ENCODE results near the gene RAMP1. TPM values are rescaled to one million over a fixed set of nuclear protein-coding genes. Genes with fewer than 3 reads are reported as not detected.

The RAMP1 gene
- polyA plus RNA-seq, 1 donor from 2014 or later = 25.5 TPM

DNA sequence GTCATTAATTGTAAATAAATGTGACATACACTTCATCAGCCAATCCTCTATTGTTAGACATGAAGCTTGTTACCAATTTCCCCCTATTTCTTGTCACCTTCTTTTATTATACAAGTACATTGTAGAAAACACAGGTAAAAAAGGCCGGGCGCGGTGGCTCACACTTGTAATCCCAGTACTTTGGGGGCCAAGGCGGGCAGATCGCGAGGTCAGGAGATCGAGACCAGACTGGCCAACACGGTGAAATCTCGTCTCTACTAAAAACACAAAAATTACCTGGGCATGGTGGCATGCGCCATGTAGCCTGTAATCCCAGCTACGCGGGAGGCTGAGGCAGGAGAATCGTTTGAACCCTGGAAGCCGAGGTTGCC, 64.7 kb downstream of the RAMP1 start:
- no peak overlapping the region for H2AFZ ChIP-seq (ENCODE audit: low read depth, low read length)
- no peak overlapping the region for H3K4me3 ChIP-seq (ENCODE audit: low read length)
- H3K9me3 ChIP-seq (ENCODE audit: low read length) = no peaks in the 10 kb centered on the region
- H4K20me1 ChIP-seq (ENCODE audit: insufficient read depth) = no peaks in the 10 kb centered on the region
- H3K79me2 ChIP-seq (replicated peaks; ENCODE audit: insufficient read depth, low read length) = no peaks in the 10 kb centered on the region
- H3K9ac ChIP-seq (ENCODE audit: low read length) = no peak overlapping the region
- no peak overlapping the region for H3K4me2 ChIP-seq (ENCODE audit: low read length)
- no peaks in the 10 kb centered on the region for H3K9me2 ChIP-seq (ENCODE audit: insufficient read depth, low read length)
- H3K27ac ChIP-seq (ENCODE audit: low read length) = no peak overlapping the region
- H3K36me3 ChIP-seq (ENCODE audit: insufficient read depth, low read length) = no peaks in the 10 kb centered on the region
- H3K27me3 ChIP-seq (ENCODE audit: insufficient read depth, low read depth, low read length) = no peaks in the 10 kb centered on the region
- TF ChIP-seq TAF1 (IDR thresholded peaks at IDR 0.05; ENCODE audit: low read depth) (no peak), RAD21 (conservative IDR thresholded peaks at IDR 0.05) (no peak), CTCF (IDR thresholded peaks at IDR 0.05; ENCODE audit: poor library complexity, severe bottlenecking) (no peak), EZH2 (IDR thresholded peaks at IDR 0.05; ENCODE audit: borderline replicate concordance, insufficient read depth, low read length, poor library complexity, severe bottlenecking) (no peak), EP300 (conservative IDR thresholded peaks at IDR 0.05; ENCODE audit: poor library complexity, severe bottlenecking) (no peak), REST (IDR thresholded peaks at IDR 0.05; ENCODE audit: borderline replicate concordance) (no peak)
- H3F3A ChIP-seq (ENCODE audit: insufficient read depth, low read length, poor library complexity, severe bottlenecking) = no peaks in the 10 kb centered on the region

DNA sequence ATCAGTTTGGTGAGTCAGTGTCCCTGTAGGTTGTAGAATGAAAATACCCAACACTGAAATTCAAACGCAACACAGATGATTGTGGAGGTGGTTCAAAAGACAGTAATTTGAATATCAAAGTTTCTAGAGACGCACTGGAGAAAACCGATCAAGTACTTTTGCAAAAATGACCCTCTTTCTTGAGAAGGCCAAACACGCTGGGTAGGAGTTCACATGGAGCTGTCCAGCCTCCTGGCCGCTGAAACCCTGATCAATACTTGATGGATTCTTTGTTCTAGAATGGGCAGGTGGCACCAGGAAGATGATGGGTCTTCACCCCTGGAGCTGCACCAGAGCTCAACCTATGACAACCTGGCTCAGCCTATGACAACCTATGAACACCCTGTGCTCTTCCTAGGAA, 67.7 kb downstream of the RAMP1 start:
- TF ChIP-seq MXI1 (conservative IDR thresholded peaks at IDR 0.05; ENCODE audit: poor library complexity, severe bottlenecking) = no peak
- no peak for TF ChIP-seq SMC3 (conservative IDR thresholded peaks at IDR 0.05; ENCODE audit: poor library complexity)
- no peak for TF ChIP-seq TAF1 (IDR thresholded peaks at IDR 0.05; ENCODE audit: low read depth)
- TF ChIP-seq RAD21 (conservative IDR thresholded peaks at IDR 0.05) = no peak
- no peak for TF ChIP-seq EZH2 (IDR thresholded peaks at IDR 0.05; ENCODE audit: borderline replicate concordance, insufficient read depth, low read length, poor library complexity, severe bottlenecking)
- TF ChIP-seq CTCF (IDR thresholded peaks at IDR 0.05; ENCODE audit: poor library complexity, severe bottlenecking) = no peak
- no peak for TF ChIP-seq REST (IDR thresholded peaks at IDR 0.05; ENCODE audit: borderline replicate concordance)
- no peak for TF ChIP-seq EP300 (conservative IDR thresholded peaks at IDR 0.05; ENCODE audit: poor library complexity, severe bottlenecking)
- no peak for TF ChIP-seq POLR2AphosphoS5 (IDR thresholded peaks at IDR 0.05)

More for the DNA sequence above, 67.7 kb downstream of the RAMP1 start:
- H3K27me3 ChIP-seq (ENCODE audit: insufficient read depth, low read depth, low read length) = no peaks in the 10 kb centered on the region
- no peak overlapping the region for H3K9ac ChIP-seq (ENCODE audit: low read length)
- no peak overlapping the region for H3K4me2 ChIP-seq (ENCODE audit: low read length)
- H3K36me3 ChIP-seq (ENCODE audit: insufficient read depth, low read length) = no peaks in the 10 kb centered on the region
- H3K4me3 ChIP-seq (ENCODE audit: low read length) = no peak overlapping the region
- no peak overlapping the region for H3K27ac ChIP-seq (ENCODE audit: low read length)
- H3K79me2 ChIP-seq (replicated peaks; ENCODE audit: insufficient read depth, low read length) = no peaks in the 10 kb centered on the region
- H2AFZ ChIP-seq (ENCODE audit: low read depth, low read length) = no peak overlapping the region
- no peaks in the 10 kb centered on the region for H3K9me2 ChIP-seq (ENCODE audit: insufficient read depth, low read length)
- no peaks in the 10 kb centered on the region for H3F3A ChIP-seq (ENCODE audit: insufficient read depth, low read length, poor library complexity, severe bottlenecking)
- H4K20me1 ChIP-seq (ENCODE audit: insufficient read depth) = no peaks in the 10 kb centered on the region
- no peaks in the 10 kb centered on the region for H3K9me3 ChIP-seq (ENCODE audit: low read length)
